Measurements from ENCODE around the gene ADAMTS2.

ADAMTS2 gene

GRCh38 chr5:179192185-179192890, 152.9 kb downstream of the ADAMTS2 start:
- TF ChIP-seq ZBTB7A (IDR thresholded peaks at IDR 0.05; ENCODE audit: low read depth) (no peak), REST (IDR thresholded peaks at IDR 0.05; ENCODE audit: low read depth) (no peak), FOXM1 (IDR thresholded peaks at IDR 0.05; ENCODE audit: borderline replicate concordance, low read depth) (no peak), RAD21 (IDR thresholded peaks at IDR 0.05; ENCODE audit: low read depth) (no peak), TAF1 (IDR thresholded peaks at IDR 0.05; ENCODE audit: low read depth) (no peak), YY1 (IDR thresholded peaks at IDR 0.05; ENCODE audit: low read depth) (no peak), USF1 (IDR thresholded peaks at IDR 0.05) (no peak), EGR1 (IDR thresholded peaks at IDR 0.05) (no peak), CREB1 (IDR thresholded peaks at IDR 0.05; ENCODE audit: low read depth) (no peak), CEBPB (IDR thresholded peaks at IDR 0.05) (no peak), TCF12 (IDR thresholded peaks at IDR 0.05; ENCODE audit: low read depth) (no peak), NFIC (IDR thresholded peaks at IDR 0.05) (no peak), TEAD4 (IDR thresholded peaks at IDR 0.05) (no peak), MAX (IDR thresholded peaks at IDR 0.05) (no peak), EP300 (IDR thresholded peaks at IDR 0.05; ENCODE audit: borderline replicate concordance) (no peak)

- TF ChIP-seq RAD21 (IDR thresholded peaks at IDR 0.05; ENCODE audit: low read depth) = no peak
- no peak for TF ChIP-seq NFIC (IDR thresholded peaks at IDR 0.05)
- no peak for TF ChIP-seq TEAD4 (IDR thresholded peaks at IDR 0.05)
- no peak for TF ChIP-seq REST (IDR thresholded peaks at IDR 0.05; ENCODE audit: low read depth)
- TF ChIP-seq ZBTB7A (IDR thresholded peaks at IDR 0.05; ENCODE audit: low read depth) = no peak
- no peak for TF ChIP-seq CEBPB (IDR thresholded peaks at IDR 0.05)
- no peak for TF ChIP-seq EP300 (IDR thresholded peaks at IDR 0.05; ENCODE audit: borderline replicate concordance)
- no peak for TF ChIP-seq TAF1 (IDR thresholded peaks at IDR 0.05; ENCODE audit: low read depth)
- TF ChIP-seq FOXM1 (IDR thresholded peaks at IDR 0.05; ENCODE audit: borderline replicate concordance, low read depth) = no peak
- no peak for TF ChIP-seq CREB1 (IDR thresholded peaks at IDR 0.05; ENCODE audit: low read depth)
- no peak for TF ChIP-seq MAX (IDR thresholded peaks at IDR 0.05)
- TF ChIP-seq EGR1 (IDR thresholded peaks at IDR 0.05) = no peak
- TF ChIP-seq TCF12 (IDR thresholded peaks at IDR 0.05; ENCODE audit: low read depth) = no peak
- no peak for TF ChIP-seq USF1 (IDR thresholded peaks at IDR 0.05)
These were observed 153.6 kb downstream of the ADAMTS2 start for GRCh38 chr5:179191506-179192184.

- TF ChIP-seq ZBTB7A (IDR thresholded peaks at IDR 0.05; ENCODE audit: low read depth) (no peak), RAD21 (IDR thresholded peaks at IDR 0.05; ENCODE audit: low read depth) (no peak), CEBPB (IDR thresholded peaks at IDR 0.05) (no peak), TEAD4 (IDR thresholded peaks at IDR 0.05) (no peak), TCF12 (IDR thresholded peaks at IDR 0.05; ENCODE audit: low read depth) (no peak), MAX (IDR thresholded peaks at IDR 0.05) (no peak), NFIC (IDR thresholded peaks at IDR 0.05) (no peak), CREB1 (IDR thresholded peaks at IDR 0.05; ENCODE audit: low read depth) (no peak), EGR1 (IDR thresholded peaks at IDR 0.05) (no peak), FOXM1 (IDR thresholded peaks at IDR 0.05; ENCODE audit: borderline replicate concordance, low read depth) (no peak), YY1 (IDR thresholded peaks at IDR 0.05; ENCODE audit: low read depth) (no peak), TAF1 (IDR thresholded peaks at IDR 0.05; ENCODE audit: low read depth) (no peak)
These were observed 154.3 kb downstream of the ADAMTS2 start for GRCh38 chr5:179190851-179191505.

GRCh38 chr5:179188636-179189035, 156.6 kb downstream of the ADAMTS2 start:
- no peak for TF ChIP-seq USF1 (IDR thresholded peaks at IDR 0.05)
- no peak for TF ChIP-seq TEAD4 (IDR thresholded peaks at IDR 0.05)
- TF ChIP-seq EP300 (IDR thresholded peaks at IDR 0.05; ENCODE audit: borderline replicate concordance) = no peak
- TF ChIP-seq MAX (IDR thresholded peaks at IDR 0.05) = no peak
- no peak for TF ChIP-seq NFIC (IDR thresholded peaks at IDR 0.05)
- no peak for TF ChIP-seq YY1 (IDR thresholded peaks at IDR 0.05; ENCODE audit: low read depth)
- TF ChIP-seq TAF1 (IDR thresholded peaks at IDR 0.05; ENCODE audit: low read depth) = no peak
- no peak for TF ChIP-seq TCF12 (IDR thresholded peaks at IDR 0.05; ENCODE audit: low read depth)
- no peak for TF ChIP-seq EGR1 (IDR thresholded peaks at IDR 0.05)
- no peak for TF ChIP-seq RAD21 (IDR thresholded peaks at IDR 0.05; ENCODE audit: low read depth)
- no peak for TF ChIP-seq REST (IDR thresholded peaks at IDR 0.05; ENCODE audit: low read depth)
- no peak for TF ChIP-seq ZBTB7A (IDR thresholded peaks at IDR 0.05; ENCODE audit: low read depth)
- no peak for TF ChIP-seq CEBPB (IDR thresholded peaks at IDR 0.05)
- no peak for TF ChIP-seq CREB1 (IDR thresholded peaks at IDR 0.05; ENCODE audit: low read depth)
